EH (cell line): ENCODE results near the gene PRELP.

Source experiments
- DNase-seq: peaks from one replicate; pipeline ENCODE4 v3.0.0-alpha.2; 2015; ENCODE audit warnings: low read depth

The PRELP gene

DNA sequence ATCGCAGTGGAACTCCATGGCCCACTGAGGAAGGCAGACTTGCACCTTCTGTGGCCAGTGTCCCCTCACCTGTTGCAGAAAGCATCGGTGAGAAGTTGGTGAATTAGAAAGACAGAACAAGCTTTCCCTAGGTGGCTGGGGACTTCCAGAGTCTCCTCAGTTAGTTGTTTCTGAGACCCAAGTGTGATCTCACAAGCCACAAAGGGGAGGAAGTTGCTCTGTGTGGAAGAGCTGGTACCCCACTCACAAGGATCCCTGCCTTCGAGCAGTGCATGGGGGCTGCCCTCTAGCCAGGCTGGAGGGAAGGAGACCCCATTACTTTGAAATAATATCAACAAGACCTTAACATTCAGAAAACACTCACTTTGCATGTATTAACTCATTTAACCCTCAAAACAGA lies 2.1 kb downstream of the PRELP start:
- no peak for DNase-seq

DNA sequence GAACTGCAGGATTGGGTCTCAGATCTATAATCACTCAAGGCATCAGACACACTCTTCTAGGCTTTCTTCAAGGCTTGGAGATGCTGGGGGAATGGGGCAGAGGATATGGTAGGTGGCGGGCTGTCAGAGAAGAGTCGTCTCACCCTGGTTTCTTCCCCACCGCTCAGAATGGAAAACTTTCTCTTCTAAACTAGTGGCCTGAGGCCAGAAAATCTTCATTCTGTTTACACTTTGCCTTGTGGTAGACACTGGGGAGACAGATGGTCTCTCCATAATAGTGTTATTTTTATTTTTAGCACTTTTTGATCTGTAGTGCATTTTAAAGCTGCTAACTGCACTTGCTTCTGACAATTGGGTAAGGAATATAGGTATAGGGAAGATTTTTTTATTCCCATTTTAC lies 2.6 kb downstream of the PRELP start:
- DNase-seq: peak; percentile 26

DNA sequence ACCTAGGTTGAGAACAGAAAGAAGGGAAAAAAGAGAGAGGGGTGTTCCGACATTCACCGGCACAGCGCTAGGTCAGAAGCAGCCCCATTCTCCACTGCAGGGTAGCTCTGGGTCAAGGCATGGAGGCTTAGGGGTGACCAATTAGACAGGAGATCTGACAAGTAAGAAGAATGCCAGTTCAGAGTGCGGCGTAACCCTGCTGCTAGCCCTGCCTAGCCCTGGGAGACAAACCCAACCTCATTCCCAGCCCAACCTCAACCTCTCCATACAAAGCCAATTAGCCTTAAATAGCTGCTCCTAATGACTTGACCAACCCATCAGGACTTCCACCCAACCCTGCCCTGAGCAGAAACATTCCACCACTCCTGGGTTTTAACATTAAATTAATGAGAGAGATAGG lies 3.4 kb downstream of the PRELP start:
- peak; percentile 52 for DNase-seq

DNA sequence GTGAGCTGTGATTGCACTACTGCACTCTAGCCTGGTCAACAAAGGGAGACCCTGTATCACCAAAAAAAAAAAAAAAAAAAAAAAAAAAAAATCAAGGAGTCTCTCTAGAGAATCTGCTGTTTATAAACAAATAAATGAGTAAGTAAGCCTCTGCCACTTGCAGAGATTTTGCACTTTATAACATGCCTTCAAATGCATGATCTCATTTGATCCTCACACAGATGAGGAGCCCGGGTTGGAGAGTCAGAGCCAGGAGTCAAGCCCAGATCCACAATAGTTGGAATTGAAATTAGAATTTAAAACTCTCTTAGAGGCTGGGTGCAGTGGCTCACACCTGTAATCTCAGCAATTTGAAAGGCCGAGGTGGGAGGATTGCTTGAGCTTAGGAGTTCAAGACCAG lies 4.0 kb downstream of the PRELP start:
- DNase-seq: peak; percentile 48

DNA sequence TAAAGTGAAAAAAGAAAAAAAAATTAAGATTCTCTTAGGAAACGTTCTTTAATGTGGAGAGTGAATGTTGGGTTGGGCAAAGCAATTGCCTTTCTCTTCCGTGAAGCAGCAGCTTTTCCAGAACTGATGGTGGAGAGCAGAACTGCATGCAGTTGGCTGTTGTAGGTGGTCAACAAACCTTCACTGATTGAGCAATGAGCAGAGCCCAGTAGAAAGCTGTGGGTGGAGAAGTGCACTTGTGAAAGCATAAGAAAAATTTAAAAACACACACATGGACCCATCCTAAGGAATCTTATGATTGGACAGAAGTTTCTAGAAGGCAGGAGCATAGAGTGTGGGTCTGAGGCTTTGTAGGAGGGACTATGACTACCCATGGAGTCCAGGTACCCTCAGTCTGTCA lies 4.5 kb downstream of the PRELP start:
- peak; percentile 78 for DNase-seq

DNA sequence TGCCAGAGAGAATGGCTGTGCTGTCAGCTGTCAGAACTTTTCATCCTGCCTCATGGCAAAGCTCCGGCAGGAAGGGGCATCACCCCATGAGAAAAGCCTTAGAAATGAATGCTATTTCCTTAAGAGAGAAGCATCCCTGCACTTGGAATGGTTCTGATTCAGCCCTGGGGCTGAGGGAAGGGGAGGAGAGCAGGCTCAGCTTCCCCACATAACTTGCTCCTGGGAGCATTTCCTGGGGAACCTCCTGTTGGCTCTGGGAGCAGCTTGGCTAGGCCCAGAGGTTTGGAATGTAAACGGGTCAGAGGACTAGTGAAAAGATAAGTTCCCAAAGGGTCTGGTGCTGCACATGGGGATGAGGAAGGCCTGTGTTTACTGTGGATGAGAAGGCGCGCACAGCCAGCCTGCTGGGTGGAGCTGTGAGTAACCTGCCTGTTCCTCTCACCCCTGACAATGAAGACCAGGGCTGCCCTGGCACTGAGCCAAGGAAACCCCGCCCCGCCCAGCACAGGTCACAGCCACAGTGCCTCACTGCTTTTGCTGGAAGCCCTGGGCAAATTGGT lies 5.0 kb downstream of the PRELP start:
- peak; percentile 100 for DNase-seq

DNA sequence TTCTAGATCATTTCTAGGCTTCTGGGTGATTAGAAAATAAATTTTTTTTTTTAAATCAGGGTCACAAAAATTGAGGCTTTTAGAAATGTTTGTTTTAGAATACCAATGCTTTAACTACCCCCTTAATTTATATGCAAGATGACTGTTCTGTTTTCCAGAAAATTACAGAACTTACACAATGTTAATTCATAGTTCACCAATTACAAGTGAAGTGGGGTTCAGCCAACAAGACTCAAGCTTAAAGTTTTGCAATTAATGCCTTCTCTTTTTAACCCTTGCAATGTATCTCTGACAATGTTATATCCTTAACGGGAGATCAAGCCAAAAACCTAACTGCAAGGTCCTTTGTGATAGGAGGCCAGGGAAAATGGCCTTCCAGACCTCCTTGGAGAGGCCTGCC lies 5.6 kb downstream of the PRELP start:
- DNase-seq: peak; percentile 43

DNA sequence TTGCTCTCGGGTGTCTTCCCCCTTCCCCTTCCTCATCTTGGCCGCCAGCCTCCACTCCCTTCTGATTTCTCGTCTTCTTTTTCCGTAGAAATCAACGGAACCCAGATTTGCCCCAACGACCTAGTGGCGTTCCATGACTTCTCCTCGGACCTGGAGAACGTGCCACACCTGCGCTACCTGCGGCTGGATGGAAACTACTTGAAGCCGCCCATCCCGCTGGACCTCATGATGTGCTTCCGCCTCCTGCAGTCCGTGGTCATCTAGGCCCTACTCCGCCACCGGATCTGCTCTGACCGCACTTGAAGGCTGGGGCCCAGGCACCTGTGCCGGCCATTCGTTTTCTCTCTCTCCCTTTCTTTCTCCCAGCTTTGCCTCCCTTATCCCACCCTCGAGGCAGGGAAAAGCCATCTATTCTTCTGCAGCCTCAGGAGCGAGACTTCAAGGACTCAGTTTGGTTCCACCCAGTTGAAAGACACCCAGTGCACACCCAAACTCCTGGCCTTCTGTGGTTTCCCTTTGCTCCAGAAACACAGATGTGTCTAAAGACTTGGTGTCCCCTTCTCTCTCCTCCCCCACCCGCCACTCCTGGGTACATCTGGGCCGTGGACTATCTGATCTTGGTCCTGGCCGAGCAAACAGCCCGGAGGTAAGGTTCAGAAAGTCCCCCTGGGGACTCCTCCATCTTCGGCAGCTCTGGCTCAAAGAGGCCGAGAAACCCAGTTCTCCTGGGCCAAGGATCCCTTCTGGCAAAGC lies 11.2 kb downstream of the PRELP start:
- DNase-seq: no peak

DNA sequence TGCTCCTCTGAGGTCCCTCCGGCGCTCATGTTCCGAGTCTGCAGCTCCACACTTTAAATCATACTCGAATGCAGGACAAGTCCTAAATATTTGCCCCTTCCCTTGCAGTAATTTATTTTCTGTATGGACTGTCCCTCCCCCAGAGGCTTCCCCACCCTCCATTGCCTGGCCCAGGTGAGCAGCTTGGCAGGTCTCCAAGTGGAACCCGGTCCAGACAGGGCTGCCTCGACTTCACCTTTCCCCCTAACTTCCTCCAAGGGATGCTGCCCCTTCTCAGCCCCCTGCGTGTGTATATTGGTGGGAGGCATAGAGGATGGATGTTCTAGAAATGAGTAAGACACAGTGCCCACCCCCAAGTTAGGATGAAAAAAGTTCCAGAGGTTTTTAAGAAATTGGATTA lies 12.9 kb downstream of the PRELP start:
- DNase-seq: no peak

GRCh38 chr1:203490607-203491006 lies 15.0 kb downstream of the PRELP start:
- no peak for DNase-seq

DNA sequence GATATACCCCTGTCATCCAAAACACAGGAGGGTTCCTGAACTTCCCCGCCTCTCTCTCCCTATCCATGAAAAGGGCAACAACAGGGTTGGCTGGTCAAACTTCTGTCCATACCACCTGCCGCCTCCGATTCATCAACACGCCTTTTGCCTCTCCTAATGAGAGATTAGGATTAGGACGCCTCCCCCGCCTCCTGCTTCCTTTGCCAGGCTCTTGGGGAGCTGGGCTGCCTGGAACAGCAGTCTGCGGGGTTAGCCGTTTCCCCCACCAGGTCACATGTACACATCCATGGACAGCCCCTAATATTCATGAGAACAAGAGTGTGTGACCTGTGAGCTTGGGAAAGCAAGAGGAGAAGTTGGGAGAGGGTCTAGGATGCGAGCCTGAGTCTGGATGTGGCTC lies 16.1 kb downstream of the PRELP start:
- no peak for DNase-seq

GRCh38 chr1:203492082-203492747 lies 16.6 kb downstream of the PRELP start:
- no peak for DNase-seq

DNA sequence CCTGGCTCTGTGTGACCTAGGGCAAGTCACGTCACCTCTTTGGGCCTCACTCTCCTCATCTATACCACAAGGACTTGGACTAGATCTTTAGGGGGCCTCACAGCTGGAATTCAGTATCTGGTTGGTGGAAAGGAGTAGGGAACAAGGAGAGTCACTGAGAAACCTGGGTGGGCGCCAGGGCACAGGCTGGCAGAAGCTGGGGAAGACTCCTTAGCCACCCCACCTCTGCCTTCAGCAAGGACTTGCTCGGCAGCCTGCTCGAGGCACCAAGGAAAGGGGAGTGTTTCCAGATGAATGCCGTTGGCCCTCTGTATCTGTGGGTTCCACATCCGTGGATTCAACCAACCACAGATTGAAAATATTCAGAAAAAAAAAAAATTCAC lies 17.1 kb downstream of the PRELP start:
- no peak for DNase-seq

DNA sequence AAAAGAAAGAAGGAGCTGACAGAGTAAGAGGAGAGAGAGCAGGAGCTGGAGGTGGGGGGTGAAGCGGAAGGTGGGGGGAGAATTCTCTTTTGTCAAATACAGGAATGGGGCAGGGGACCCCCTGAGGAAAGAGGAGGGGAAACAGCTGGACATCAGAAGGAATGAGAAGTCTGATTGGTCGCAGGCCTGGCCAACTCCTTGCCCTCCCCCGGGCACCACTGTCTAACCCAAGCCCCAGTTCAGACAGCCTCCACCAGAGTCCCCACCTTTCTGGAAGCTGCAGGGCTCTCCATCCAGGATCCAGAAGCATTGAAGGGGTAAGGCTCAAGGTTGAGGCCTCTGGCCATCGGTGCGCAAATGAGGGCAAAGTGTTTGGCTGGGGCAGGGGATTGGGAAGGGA lies 18.3 kb downstream of the PRELP start, which contains the start of gene OPTC:
OPTC (plus strand) TSS at position 253 of the 400 bp plus-strand sequence. CDS start 1,853 bp downstream, outside the sequence.
- no peak for DNase-seq

GRCh38 chr1:203495845-203496244 lies 20.2 kb downstream of the PRELP start:
- no peak for DNase-seq

DNA sequence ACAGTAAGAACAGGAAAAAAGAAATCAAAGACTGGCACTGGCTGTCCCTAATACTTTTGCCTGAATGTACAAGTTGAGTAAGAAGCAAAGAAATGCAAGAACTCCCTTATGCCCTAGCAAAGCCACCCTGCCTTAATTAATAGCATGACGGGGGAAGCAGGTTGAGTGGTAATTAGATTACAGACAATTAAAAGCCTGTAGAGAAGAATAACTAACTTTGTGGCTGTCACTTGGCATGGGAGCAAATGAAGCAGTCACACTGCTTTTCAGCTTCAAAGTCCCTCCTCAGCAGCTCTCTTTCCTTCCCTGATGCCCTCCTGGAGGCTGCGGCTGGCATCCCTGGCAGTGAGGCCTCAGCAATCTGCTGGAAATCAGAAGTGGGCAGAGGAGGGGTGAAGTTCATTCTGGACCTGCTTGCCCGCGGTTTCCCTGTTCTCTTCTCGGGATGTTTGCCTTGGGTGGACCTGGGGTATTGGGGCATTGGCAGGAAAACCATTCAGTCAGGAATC lies 21.7 kb downstream of the PRELP start:
- no peak for DNase-seq

DNA sequence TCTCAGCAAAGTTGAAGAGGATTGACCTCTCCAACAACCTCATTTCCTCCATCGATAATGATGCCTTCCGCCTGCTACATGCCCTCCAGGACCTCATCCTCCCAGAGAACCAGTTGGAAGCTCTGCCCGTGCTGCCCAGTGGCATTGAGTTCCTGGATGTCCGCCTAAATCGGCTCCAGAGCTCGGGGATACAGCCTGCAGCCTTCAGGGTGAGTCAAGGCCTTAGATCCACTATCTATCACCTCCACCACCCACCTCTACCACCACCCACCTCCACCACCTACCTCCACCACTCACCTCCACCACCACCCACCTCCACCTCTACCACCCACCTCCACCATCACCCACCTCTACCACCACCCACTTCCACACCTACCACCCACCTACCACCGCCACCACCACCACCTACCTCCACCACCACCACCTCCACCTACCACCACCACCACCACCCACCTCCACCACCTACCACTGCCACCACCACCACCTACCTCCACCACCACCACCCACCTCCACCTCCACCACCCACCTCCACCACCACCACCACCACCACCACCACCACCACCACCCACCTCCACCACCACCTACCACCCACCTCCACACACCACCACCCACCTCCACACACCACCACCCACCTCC lies 24.2 kb downstream of the PRELP start:
- DNase-seq: no peak

DNA sequence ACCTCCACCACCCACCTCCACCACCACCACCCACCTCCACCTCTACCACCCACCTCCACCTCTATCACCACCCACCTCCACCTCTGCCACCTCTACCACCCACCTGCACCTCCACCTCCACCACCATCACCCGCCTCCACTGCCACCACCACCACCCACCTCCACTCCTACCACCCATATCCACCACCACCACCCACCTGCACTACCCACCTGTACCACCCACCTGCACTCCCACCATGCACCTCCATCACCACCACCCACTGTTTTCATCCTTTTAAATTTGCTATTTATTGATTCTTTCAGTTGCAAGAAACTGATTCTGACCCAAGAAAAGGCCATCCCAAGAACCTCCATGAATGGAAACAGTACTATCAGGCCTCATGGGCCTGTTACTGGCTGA lies 24.7 kb downstream of the PRELP start:
- DNase-seq: no peak

- no peak for DNase-seq
Measured at GRCh38 chr1:203503836-203504235, 28.2 kb downstream of the PRELP start.

DNA sequence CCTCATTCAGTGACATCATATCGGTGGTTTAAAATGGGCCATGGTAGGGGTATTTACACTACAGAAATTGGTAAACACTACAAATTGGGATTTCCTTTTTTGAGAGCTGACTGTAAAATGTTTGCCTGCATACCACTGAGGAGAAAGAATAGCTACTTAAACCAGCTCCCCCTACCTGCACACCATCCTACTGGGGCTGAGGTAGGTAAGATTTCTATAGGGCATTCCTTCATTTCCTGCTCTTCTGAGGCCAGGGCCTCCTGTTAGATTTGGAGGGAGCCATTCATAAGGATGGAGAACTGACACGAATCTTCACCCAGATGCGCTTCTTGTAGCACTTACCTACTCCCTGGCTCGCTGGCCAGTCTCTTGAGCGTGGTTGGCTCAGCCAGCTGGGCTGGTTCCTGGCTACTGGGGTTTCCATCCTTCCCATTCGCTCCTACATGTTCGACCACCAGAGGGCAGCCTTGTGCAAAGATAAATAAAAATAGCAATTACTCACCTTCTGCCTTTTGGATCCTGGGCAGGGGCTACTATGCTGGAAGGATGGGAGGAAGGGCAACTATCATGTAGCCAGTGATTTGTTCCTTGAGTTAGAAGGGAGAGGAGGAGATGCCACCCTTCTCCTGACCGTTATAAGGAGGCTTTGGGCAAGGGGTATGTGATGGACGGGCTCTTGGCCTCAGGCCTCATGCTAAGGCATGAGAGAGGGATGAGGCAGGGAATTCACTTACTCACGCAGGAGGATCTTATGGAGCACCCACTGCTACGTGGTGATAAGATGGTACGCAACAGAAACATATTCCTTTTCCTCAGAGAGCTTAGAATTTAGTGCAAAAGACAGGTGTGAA lies 29.0 kb downstream of the PRELP start:
- DNase-seq: peak; percentile 85

GRCh38 chr1:203505526-203506204 lies 30.1 kb downstream of the PRELP start:
- DNase-seq: peak; percentile 37
